Mammary epithelial cell (primary cell): ENCODE results near the gene METTL1.

ENCODE experiments used
- CTCF ChIP-seq, 2 donors: IDR thresholded peaks in 1 of 2; conservative IDR thresholded peaks in 1 of 2; 2 replicates each; pipeline ENCODE4 v1.5.1; 2011 to 2012; ENCODE audit warnings: inconsistent platforms in 2 of 2, low read length in 2 of 2, mild to moderate bottlenecking in 2 of 2, control low read depth in 1 of 2, low read depth in 1 of 2; ENCODE audit not compliant: insufficient read depth in 1 of 2; ENCODE audit errors: extremely low read depth in 1 of 2
- EZH2 ChIP-seq: IDR thresholded peaks from 2 replicates; pipeline ENCODE4 v1.6.1; 2012; ENCODE audit warnings: low read length, inconsistent platforms, borderline replicate concordance

DNA sequence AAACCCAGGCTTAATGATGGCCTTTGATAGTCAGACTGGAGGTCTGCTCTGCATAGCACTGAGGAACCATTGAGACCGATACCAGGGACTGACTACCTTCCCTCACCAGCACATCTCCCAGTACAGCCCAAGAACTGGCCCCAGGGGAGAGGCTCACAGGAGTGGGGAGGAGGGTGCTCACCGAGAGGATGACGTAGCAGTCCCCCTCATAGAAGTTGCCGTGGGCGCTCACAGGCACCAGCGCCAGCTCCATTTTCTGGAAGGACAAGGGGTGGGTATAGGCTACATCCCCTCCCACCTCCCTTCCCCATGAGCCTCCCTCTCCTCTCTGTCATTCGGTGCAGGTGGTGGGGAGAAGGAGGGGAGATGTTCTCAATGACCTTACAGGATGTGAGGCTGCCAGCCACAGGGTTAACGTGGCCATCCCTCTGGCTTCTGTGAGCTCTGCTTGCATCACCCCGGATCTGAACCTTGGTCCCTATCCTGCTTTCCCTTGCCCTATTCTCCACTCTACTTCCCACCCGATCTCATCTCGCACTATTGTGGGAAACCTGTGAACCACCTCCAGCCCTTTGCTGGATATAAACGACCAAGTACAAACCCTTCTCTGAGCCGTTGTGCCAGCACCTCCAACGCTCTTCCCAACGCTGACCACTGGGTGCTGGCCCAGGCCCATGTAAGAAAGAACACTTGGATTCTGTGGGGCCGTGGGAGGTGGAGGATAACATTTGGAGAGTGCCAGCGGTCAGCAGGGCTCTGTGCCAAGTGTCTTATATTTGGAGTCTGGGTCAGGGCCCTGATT lies 42.3 kb upstream of the METTL1 start:
- TF ChIP-seq CTCF (conservative IDR thresholded peaks at IDR 0.05 in 1 of 2, IDR thresholded peaks at IDR 0.05 in 1 of 2; ENCODE audit: extremely low read depth in 1 of 2, insufficient read depth in 1 of 2, low read depth in 1 of 2, low read length in 2 of 2) (no peak), EZH2 (no peak)
